GM23338 (cell line): ENCODE results near the gene BRSK2. TPM values are rescaled to one million over a fixed set of nuclear protein-coding genes. Genes with fewer than 3 reads are reported as not detected.

Experiments used
- ATAC-seq: fragments of 200-7000 bp; cut with Tn5 transposase; 3 replicates; pipeline ENCODE4 v1.9.1; 2020
- DNase-seq: peaks from one replicate; pipeline ENCODE4 v3.0.0-alpha.2; 2015; ENCODE audit warnings: low spot score
- H2AFZ ChIP-seq: fragments of 200-600 bp; sonication (generic); 2 replicates; pipeline ENCODE4 v1.8.0; 2016; ENCODE audit warnings: antibody characterized with exemption, mild to moderate bottlenecking, moderate library complexity
- H3F3A ChIP-seq: fragments of 200-600 bp; sonication (generic); replicated peaks from 2 replicates; pipeline ENCODE4 v1.8.0; 2017; ENCODE audit warnings: antibody characterized with exemption, mixed run types, low read depth
- H3K27ac ChIP-seq: fragments of 200-600 bp; sonication (generic); 2 replicates; pipeline ENCODE4 v1.6.1; 2016; ENCODE audit warnings: low read depth
- H3K27me3 ChIP-seq: fragments of 200-600 bp; sonication (generic); 2 replicates; pipeline ENCODE4 v1.8.0; 2016; ENCODE audit warnings: mild to moderate bottlenecking, mixed run types, moderate library complexity; ENCODE audit not compliant: insufficient read depth
- H3K36me3 ChIP-seq: fragments of 200-600 bp; sonication (generic); 2 replicates; pipeline ENCODE4 v1.8.0; 2016; ENCODE audit warnings: mild to moderate bottlenecking; ENCODE audit not compliant: insufficient read depth
- H3K4me1 ChIP-seq: fragments of 200-600 bp; sonication (generic); 2 replicates; pipeline ENCODE4 v1.8.0; 2016; ENCODE audit warnings: mild to moderate bottlenecking, moderate library complexity; ENCODE audit not compliant: insufficient read depth
- H3K4me2 ChIP-seq: fragments of 200-600 bp; sonication (generic); 2 replicates; pipeline ENCODE4 v1.7.1; 2017; ENCODE audit warnings: mixed run types
- H3K4me3 ChIP-seq: fragments of 200-600 bp; sonication (generic); 2 replicates; pipeline ENCODE4 v1.6.1; 2016; ENCODE audit warnings: mixed run types
- H3K79me2 ChIP-seq: fragments of 200-600 bp; sonication (generic); replicated peaks from 2 replicates; pipeline ENCODE4 v1.8.0; 2017; ENCODE audit warnings: mild to moderate bottlenecking; ENCODE audit not compliant: insufficient read depth
- H3K9me2 ChIP-seq: fragments of 200-600 bp; sonication (generic); 2 replicates; pipeline ENCODE4 v1.8.0; 2017; ENCODE audit not compliant: insufficient read depth
- H4K20me1 ChIP-seq: fragments of 200-600 bp; sonication (generic); replicated peaks from 2 replicates; pipeline ENCODE4 v1.8.0; 2017; ENCODE audit warnings: mild to moderate bottlenecking; ENCODE audit not compliant: insufficient read depth
- H3K27ac Mint-ChIP-seq: 2 replicates; pipeline ENCODE4 v1.8.0; 2020; ENCODE audit warnings: inconsistent platforms, mild to moderate bottlenecking, moderate library complexity, mixed read lengths
- H3K27me3 Mint-ChIP-seq: 3 replicates; pipeline ENCODE4 v1.8.0; 2022; ENCODE audit warnings: low read depth, mild to moderate bottlenecking, moderate library complexity, mixed read lengths, inconsistent platforms; ENCODE audit not compliant: insufficient read depth, poor library complexity
- H3K36me3 Mint-ChIP-seq: 3 replicates; pipeline ENCODE4 v1.8.0; 2021; ENCODE audit warnings: low read depth, mild to moderate bottlenecking, inconsistent platforms, moderate library complexity, mixed read lengths
- H3K4me1 Mint-ChIP-seq: 3 replicates; pipeline ENCODE4 v1.8.0; 2020; ENCODE audit warnings: mild to moderate bottlenecking, inconsistent platforms, mixed read lengths
- H3K4me3 Mint-ChIP-seq: 3 replicates; pipeline ENCODE4 v1.8.0; 2021; ENCODE audit warnings: moderate library complexity, mild to moderate bottlenecking, inconsistent platforms, mixed read lengths
- H3K9me3 Mint-ChIP-seq: 3 replicates; pipeline ENCODE4 v1.8.0; 2020; ENCODE audit warnings: moderate library complexity, mild to moderate bottlenecking, inconsistent platforms, mixed read lengths
- EZH2 ChIP-seq: fragments of 200-600 bp; sonication (generic); IDR thresholded peaks from one replicate; pipeline ENCODE4 v1.8.0; 2017; ENCODE audit warnings: antibody characterized with exemption, mild to moderate bottlenecking, low read depth; ENCODE audit not compliant: unreplicated experiment
- JUNB ChIP-seq: IDR thresholded peaks from one replicate; pipeline ENCODE4 v1.6.1; 2016; ENCODE audit warnings: antibody characterized with exemption; ENCODE audit not compliant: unreplicated experiment
- NANOG ChIP-seq: IDR thresholded peaks from 2 replicates; pipeline ENCODE4 v1.6.1; 2016; ENCODE audit warnings: antibody characterized with exemption, borderline replicate concordance
- POLR2AphosphoS5 ChIP-seq: IDR thresholded peaks from 2 replicates; pipeline ENCODE4 v1.6.1; 2016; ENCODE audit warnings: antibody characterized with exemption, low read depth
- STAT1 ChIP-seq: IDR thresholded peaks from one replicate; pipeline ENCODE4 v1.6.1; 2016; ENCODE audit warnings: antibody characterized with exemption; ENCODE audit not compliant: unreplicated experiment
- ZNF114 ChIP-seq: fragments of 250-450 bp; sonication (Bioruptor Pico); IDR thresholded peaks from 2 replicates; pipeline ENCODE4 v1.5.0; 2020; ENCODE audit warnings: mild to moderate bottlenecking, moderate library complexity
- ZNF462 ChIP-seq: fragments of 250-450 bp; sonication (Bioruptor Pico); IDR thresholded peaks from 2 replicates; pipeline ENCODE4 v1.5.0; 2020; ENCODE audit warnings: mild to moderate bottlenecking, moderate library complexity
- polyA plus RNA-seq: library from polyadenylated mRNA; unstranded; fragments of >200 nt; fragmentation: Nextera tagmentation; extraction: Ambion mirVana; gene quantifications from 2 replicates; pipeline ENCODE4 v1.2.1, GENCODE V29; 2016
- total RNA-seq: library from RNA; depleted of rRNA; stranded (reverse); fragments of >200 nt; shearing (Covaris generic); gene quantifications from 2 replicates; pipeline ENCODE4 v1.2.3, GENCODE V29; 2014
- TF ChIP-seq, protein P1 (sequence below): IDR thresholded peaks from one replicate; pipeline ENCODE4 v1.6.1; 2018; ENCODE audit warnings: antibody characterized with exemption; ENCODE audit not compliant: unreplicated experiment
- TF ChIP-seq, protein P2 (sequence below): IDR thresholded peaks from 2 replicates; pipeline ENCODE4 v1.6.1; 2016; ENCODE audit warnings: antibody characterized with exemption

BRSK2 gene
- total and polyA plus RNA-seq, 2 experiments from 2014 or later, result 7.2 to 20.3 TPM

- no peaks in the 10 kb centered on the region for H3F3A ChIP-seq
- no peaks in the 10 kb centered on the region for H3K27me3 ChIP-seq
- H3K36me3 ChIP-seq, result no peaks in the 10 kb centered on the region
- peak; percentile 60 for DNase-seq
- H3K27me3 Mint-ChIP-seq, result peaks cover 1% of the 10 kb centered on the region
- peak; percentile 62 for ATAC-seq
- no peak overlapping the region for H3K4me3 ChIP-seq
- no peaks in the 10 kb centered on the region for H3K36me3 Mint-ChIP-seq
- H3K9me2 ChIP-seq, result no peaks in the 10 kb centered on the region
- H3K27ac Mint-ChIP-seq, result no peak overlapping the region
- H3K27ac ChIP-seq, result no peak overlapping the region
- no peaks in the 10 kb centered on the region; the same call in 1 of the 3 replicates for H3K4me1 Mint-ChIP-seq
- TF ChIP-seq ZNF114, result no peak
- TF ChIP-seq, protein P1, sequence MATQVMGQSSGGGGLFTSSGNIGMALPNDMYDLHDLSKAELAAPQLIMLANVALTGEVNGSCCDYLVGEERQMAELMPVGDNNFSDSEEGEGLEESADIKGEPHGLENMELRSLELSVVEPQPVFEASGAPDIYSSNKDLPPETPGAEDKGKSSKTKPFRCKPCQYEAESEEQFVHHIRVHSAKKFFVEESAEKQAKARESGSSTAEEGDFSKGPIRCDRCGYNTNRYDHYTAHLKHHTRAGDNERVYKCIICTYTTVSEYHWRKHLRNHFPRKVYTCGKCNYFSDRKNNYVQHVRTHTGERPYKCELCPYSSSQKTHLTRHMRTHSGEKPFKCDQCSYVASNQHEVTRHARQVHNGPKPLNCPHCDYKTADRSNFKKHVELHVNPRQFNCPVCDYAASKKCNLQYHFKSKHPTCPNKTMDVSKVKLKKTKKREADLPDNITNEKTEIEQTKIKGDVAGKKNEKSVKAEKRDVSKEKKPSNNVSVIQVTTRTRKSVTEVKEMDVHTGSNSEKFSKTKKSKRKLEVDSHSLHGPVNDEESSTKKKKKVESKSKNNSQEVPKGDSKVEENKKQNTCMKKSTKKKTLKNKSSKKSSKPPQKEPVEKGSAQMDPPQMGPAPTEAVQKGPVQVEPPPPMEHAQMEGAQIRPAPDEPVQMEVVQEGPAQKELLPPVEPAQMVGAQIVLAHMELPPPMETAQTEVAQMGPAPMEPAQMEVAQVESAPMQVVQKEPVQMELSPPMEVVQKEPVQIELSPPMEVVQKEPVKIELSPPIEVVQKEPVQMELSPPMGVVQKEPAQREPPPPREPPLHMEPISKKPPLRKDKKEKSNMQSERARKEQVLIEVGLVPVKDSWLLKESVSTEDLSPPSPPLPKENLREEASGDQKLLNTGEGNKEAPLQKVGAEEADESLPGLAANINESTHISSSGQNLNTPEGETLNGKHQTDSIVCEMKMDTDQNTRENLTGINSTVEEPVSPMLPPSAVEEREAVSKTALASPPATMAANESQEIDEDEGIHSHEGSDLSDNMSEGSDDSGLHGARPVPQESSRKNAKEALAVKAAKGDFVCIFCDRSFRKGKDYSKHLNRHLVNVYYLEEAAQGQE, result peak; percentile 66
- no peaks in the 10 kb centered on the region; the same call in 1 of the 2 replicates for H4K20me1 ChIP-seq
- H3K79me2 ChIP-seq, result no peaks in the 10 kb centered on the region
- H3K4me1 ChIP-seq, result no peaks in the 10 kb centered on the region
- H3K4me2 ChIP-seq, result no peak overlapping the region
- no peak overlapping the region for H3K4me3 Mint-ChIP-seq
- H2AFZ ChIP-seq, result no peak overlapping the region
- no peaks in the 10 kb centered on the region; the same call in 2 of the 3 replicates for H3K9me3 Mint-ChIP-seq
Observed at GRCh38 chr11:1435820-1436467, 46.2 kb downstream of the BRSK2 start.

DNA sequence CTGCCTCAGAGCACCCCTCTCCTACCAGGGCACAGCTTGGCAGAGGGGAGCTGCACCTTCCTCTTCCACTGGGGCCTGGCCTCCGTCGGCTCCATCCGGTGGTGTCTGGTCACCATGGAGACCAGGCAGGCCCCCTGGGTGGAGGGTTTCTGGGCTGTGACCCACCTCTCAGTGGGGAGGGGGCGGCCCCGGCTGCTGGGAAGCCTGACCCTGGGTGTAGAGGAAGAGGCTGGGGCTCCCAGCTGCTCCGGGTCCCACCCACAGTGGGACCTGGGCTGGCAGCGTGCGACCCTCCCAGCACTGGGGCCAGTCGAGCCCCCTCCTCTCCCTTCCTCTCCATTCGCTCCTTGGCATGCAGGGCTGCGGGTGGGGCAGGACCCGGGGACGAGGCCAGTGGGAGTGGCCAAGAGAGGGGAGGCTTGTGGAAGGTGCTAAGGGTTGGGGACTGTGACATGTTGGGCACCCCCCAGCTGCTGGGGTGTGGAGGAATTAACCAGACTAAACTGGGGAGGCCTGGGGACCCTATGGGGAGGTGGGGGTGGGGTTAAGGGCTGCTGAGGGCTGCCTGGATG, 46.8 kb downstream of the BRSK2 start:
- DNase-seq (peak; percentile 32), ATAC-seq (peak; percentile 55)
- Histone ChIP-seq H3K27ac (no peak overlapping the region), H3K79me2 (no peaks in the 10 kb centered on the region), H3K36me3 (no peaks in the 10 kb centered on the region), H2AFZ (no peak overlapping the region), H3K4me2 (no peak overlapping the region), H3K4me3 (no peak overlapping the region), H3K9me2 (no peaks in the 10 kb centered on the region), H4K20me1 (no peaks in the 10 kb centered on the region; the same call in 1 of the 2 replicates), H3K27me3 (no peaks in the 10 kb centered on the region), H3K4me1 (no peaks in the 10 kb centered on the region), H3F3A (no peaks in the 10 kb centered on the region)
- H3K27me3 Mint-ChIP-seq, result peaks cover 1% of the 10 kb centered on the region
- no peaks in the 10 kb centered on the region; the same call in 2 of the 3 replicates for H3K9me3 Mint-ChIP-seq
- H3K4me3 Mint-ChIP-seq, result no peak overlapping the region
- H3K36me3 Mint-ChIP-seq, result no peaks in the 10 kb centered on the region
- H3K4me1 Mint-ChIP-seq, result no peaks in the 10 kb centered on the region; the same call in 1 of the 3 replicates
- H3K27ac Mint-ChIP-seq, result no peak overlapping the region
- no peak for TF ChIP-seq ZNF462 (CRISPR knock-in tag)
- no peak for TF ChIP-seq NANOG
- TF ChIP-seq JUNB, result no peak
- TF ChIP-seq STAT1, result no peak
- no peak for TF ChIP-seq EZH2
- no peak for TF ChIP-seq POLR2AphosphoS5
- TF ChIP-seq, protein P2, sequence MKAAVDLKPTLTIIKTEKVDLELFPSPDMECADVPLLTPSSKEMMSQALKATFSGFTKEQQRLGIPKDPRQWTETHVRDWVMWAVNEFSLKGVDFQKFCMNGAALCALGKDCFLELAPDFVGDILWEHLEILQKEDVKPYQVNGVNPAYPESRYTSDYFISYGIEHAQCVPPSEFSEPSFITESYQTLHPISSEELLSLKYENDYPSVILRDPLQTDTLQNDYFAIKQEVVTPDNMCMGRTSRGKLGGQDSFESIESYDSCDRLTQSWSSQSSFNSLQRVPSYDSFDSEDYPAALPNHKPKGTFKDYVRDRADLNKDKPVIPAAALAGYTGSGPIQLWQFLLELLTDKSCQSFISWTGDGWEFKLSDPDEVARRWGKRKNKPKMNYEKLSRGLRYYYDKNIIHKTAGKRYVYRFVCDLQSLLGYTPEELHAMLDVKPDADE, result no peak
- no peak for TF ChIP-seq ZNF114
